ENCODE measurements around the gene USF1. TPM values are rescaled to one million over a fixed set of nuclear protein-coding genes. Genes with fewer than 3 reads are reported as not detected.

Gene USF1
- total RNA-seq, 1 experiment from 2014 or later = 57.9 TPM

- BruUV-seq (replicated peaks) = no TSS peak
- no peak for TF ChIP-seq EZH2 (IDR thresholded peaks at IDR 0.05; ENCODE audit: borderline replicate concordance, low read depth, low read length, poor library complexity, severe bottlenecking)
- TF ChIP-seq CTCF (conservative IDR thresholded peaks at IDR 0.05; ENCODE audit: low read depth, low read length) = no peak
- H3K4me3 ChIP-seq (ENCODE audit: low read depth, low read length, poor library complexity, severe bottlenecking) = no peak overlapping the region
- ChIA-PET CTCF (no interaction called here), POLR2A (ENCODE audit: low non-redundant PET) (no interaction called here)
- H3K4me1 ChIP-seq (ENCODE audit: insufficient read depth, low read length, poor library complexity, severe bottlenecking) = no peaks in the 10 kb centered on the region
- intact Hi-C loops (cut with micrococcal nuclease; ENCODE audit: unreplicated experiment) = no loop called here
- no peak overlapping the region for H3K27ac ChIP-seq (ENCODE audit: low read depth, low read length, poor library complexity, severe bottlenecking)
- no peaks in the 10 kb centered on the region for H3K9me3 ChIP-seq (ENCODE audit: low read depth, low read length, poor library complexity, severe bottlenecking)
- no peaks in the 10 kb centered on the region for H3K27me3 ChIP-seq (replicated peaks; ENCODE audit: insufficient read depth, low read depth, low read length, poor library complexity)
- H3K36me3 ChIP-seq (ENCODE audit: insufficient read depth, low read length, poor library complexity, severe bottlenecking) = no peaks in the 10 kb centered on the region
- DNase-seq (ENCODE audit: low spot score) = no peak
These were observed 42.9 kb upstream of the USF1 start for GRCh38 chr1:161088587-161089110.

GRCh38 chr1:161086457-161086856 lies 40.7 kb upstream of the USF1 start:
- Histone ChIP-seq H3K4me1 (ENCODE audit: insufficient read depth, low read length, poor library complexity, severe bottlenecking) (no peaks in the 10 kb centered on the region), H3K4me3 (ENCODE audit: low read depth, low read length, poor library complexity, severe bottlenecking) (no peak overlapping the region), H3K27ac (ENCODE audit: low read depth, low read length, poor library complexity, severe bottlenecking) (no peak overlapping the region), H3K36me3 (ENCODE audit: insufficient read depth, low read length, poor library complexity, severe bottlenecking) (no peaks in the 10 kb centered on the region), H3K27me3 (replicated peaks; ENCODE audit: insufficient read depth, low read depth, low read length, poor library complexity) (no peaks in the 10 kb centered on the region), H3K9me3 (ENCODE audit: low read depth, low read length, poor library complexity, severe bottlenecking) (no peaks in the 10 kb centered on the region)
- intact Hi-C loops (cut with micrococcal nuclease; ENCODE audit: unreplicated experiment) = no loop called here
- BruUV-seq (replicated peaks) = no TSS peak
- POLR2A ChIA-PET (ENCODE audit: low non-redundant PET) = no interaction called here
- no peak for DNase-seq (ENCODE audit: low spot score)
- CTCF ChIA-PET = no interaction called here
- TF ChIP-seq EZH2 (IDR thresholded peaks at IDR 0.05; ENCODE audit: borderline replicate concordance, low read depth, low read length, poor library complexity, severe bottlenecking) (no peak), CTCF (conservative IDR thresholded peaks at IDR 0.05; ENCODE audit: low read depth, low read length) (no peak)

- POLR2A ChIA-PET (ENCODE audit: low non-redundant PET) = interaction anchor here (0.7 kb wide), 1 partner anchor 39 kb away, joined by 4 read pairs; the partner anchor contains the start of gene USF1
- H3K4me1 ChIP-seq (ENCODE audit: insufficient read depth, low read length, poor library complexity, severe bottlenecking) = no peaks in the 10 kb centered on the region
- H3K9me3 ChIP-seq (ENCODE audit: low read depth, low read length, poor library complexity, severe bottlenecking) = no peaks in the 10 kb centered on the region
- DNase-seq (ENCODE audit: low spot score) = no peak
- no peaks in the 10 kb centered on the region for H3K36me3 ChIP-seq (ENCODE audit: insufficient read depth, low read length, poor library complexity, severe bottlenecking)
- BruUV-seq (replicated peaks) = no TSS peak
- no peak overlapping the region for H3K27ac ChIP-seq (ENCODE audit: low read depth, low read length, poor library complexity, severe bottlenecking)
- CTCF ChIA-PET = no interaction called here
- intact Hi-C loops (cut with micrococcal nuclease; ENCODE audit: unreplicated experiment) = no loop called here
- no peaks in the 10 kb centered on the region for H3K27me3 ChIP-seq (replicated peaks; ENCODE audit: insufficient read depth, low read depth, low read length, poor library complexity)
- no peak overlapping the region for H3K4me3 ChIP-seq (ENCODE audit: low read depth, low read length, poor library complexity, severe bottlenecking)
- no peak for TF ChIP-seq EZH2 (IDR thresholded peaks at IDR 0.05; ENCODE audit: borderline replicate concordance, low read depth, low read length, poor library complexity, severe bottlenecking)
- no peak for TF ChIP-seq CTCF (conservative IDR thresholded peaks at IDR 0.05; ENCODE audit: low read depth, low read length)
These were observed 39.4 kb upstream of the USF1 start for GRCh38 chr1:161085165-161085564.
